K562 (cell line): ENCODE data around the gene CREB3L4. TPM values are rescaled to one million over a fixed set of nuclear protein-coding genes. Genes with fewer than 3 reads are reported as not detected.

Experiments
- ATAC-seq: fragments of 200-7000 bp; cut with Tn5 transposase; 3 replicates; pipeline ENCODE4 v1.9.1; 2020; ENCODE audit warnings: moderate library complexity
- BruUV-seq: library from RNA; stranded (reverse); fragments of 400-500 nt; replicated peaks from 2 replicates; lab custom pipeline; 2021; lab: Mats Ljungman, UMichigan
- CTCF ChIA-PET: fragments of 300-600 bp; formaldehyde crosslinking; extraction: SDS; loops from one replicate; lab custom pipeline; 2021; ENCODE audit warnings: low intra/inter-chr PET ratio; lab: Yijun Ruan, JAX
- POLR2A ChIA-PET: fragments of 300-600, 350-650 bp; sonication (Branson Sonifier 250); formaldehyde crosslinking; extraction: SDS; loops from one replicate; lab custom pipeline; 2021; ENCODE audit warnings: antibody characterized with exemption, inconsistent platforms; lab: Yijun Ruan, JAX
- DNase-seq, 4 experiments: peaks; one replicate each; pipeline versions ENCODE4 v3.0.0 to v3.0.0-alpha.2; 2011 to 2018; ENCODE audit warnings: low spot score in 3 of 4, mixed read lengths in 3 of 4; ENCODE audit errors: extremely low read depth in 1 of 4
- FAIRE-seq: peaks from 2 replicates; lab custom pipeline; 2011; peaks lifted over from hg19 to GRCh38; lab: Jason Lieb, UNC
- H2AFZ ChIP-seq: 2 replicates; pipeline ENCODE4 v1.6.0; 2011; ENCODE audit warnings: low read depth, low read length, control low read depth, inconsistent platforms
- H3K27ac ChIP-seq: fragments of 200-600 bp; 3 replicates; pipeline ENCODE4 v1.8.0; 2011; ENCODE audit warnings: low read depth, mild to moderate bottlenecking, control low read depth, inconsistent platforms, low read length, moderate library complexity, mixed read lengths; ENCODE audit errors: extremely low read depth
- H3K27me3 ChIP-seq, 2 experiments: fragments of 300-600 bp in 1 of 2; 2 replicates in 1 of 2; 3 replicates in 1 of 2; pipeline versions ENCODE4 v1.6.0 to v1.8.0; 2011; ENCODE audit warnings: inconsistent platforms in 2 of 2, low read length in 2 of 2, mild to moderate bottlenecking in 1 of 2, mixed read lengths in 1 of 2, moderate library complexity in 1 of 2; ENCODE audit not compliant: control insufficient read depth in 2 of 2, insufficient read depth in 2 of 2
- H3K36me3 ChIP-seq: fragments of 300-600 bp; 3 replicates; pipeline ENCODE4 v1.8.0; 2011; ENCODE audit warnings: mild to moderate bottlenecking, low read length, inconsistent platforms; ENCODE audit not compliant: control insufficient read depth, insufficient read depth
- H3K4me1 ChIP-seq, 2 experiments: fragments of 200-600 bp in 1 of 2; replicated peaks in 1 of 2; 2 replicates in 1 of 2; 3 replicates in 1 of 2; pipeline versions ENCODE4 v1.5.1 to v1.8.0; 2011; ENCODE audit warnings: inconsistent platforms in 2 of 2, low read length in 2 of 2, mild to moderate bottlenecking in 1 of 2, mixed read lengths in 1 of 2, moderate library complexity in 1 of 2; ENCODE audit not compliant: control insufficient read depth in 2 of 2, insufficient read depth in 2 of 2
- H3K4me2 ChIP-seq: 2 replicates; pipeline ENCODE4 v1.6.1; 2011; ENCODE audit warnings: low read length, control low read depth, inconsistent platforms, mixed read lengths; ENCODE audit not compliant: insufficient read depth
- H3K4me3 ChIP-seq: fragments of 200-600 bp; sonication (generic), shearing (Covaris generic); 2 replicates; pipeline ENCODE4 v1.5.1; 2016; ENCODE audit warnings: control low read depth, inconsistent platforms
- H3K79me2 ChIP-seq: fragments of 200-600 bp; 3 replicates; pipeline ENCODE4 v1.8.0; 2011; ENCODE audit warnings: low read length, inconsistent platforms; ENCODE audit not compliant: control insufficient read depth, insufficient read depth
- H3K9ac ChIP-seq, 2 experiments: 2 replicates each; pipeline versions ENCODE4 v1.6.0 to v1.6.1; 2011; ENCODE audit warnings: low read depth in 2 of 2, low read length in 2 of 2, control low read depth in 1 of 2, inconsistent platforms in 1 of 2, mild to moderate bottlenecking in 1 of 2, mixed read lengths in 1 of 2; ENCODE audit not compliant: insufficient read depth in 1 of 2
- H3K9me1 ChIP-seq: one replicate; pipeline ENCODE4 v1.6.0; 2011; ENCODE audit warnings: inconsistent platforms, mild to moderate bottlenecking, low read length, moderate library complexity; ENCODE audit not compliant: control insufficient read depth, insufficient read depth
- H3K9me3 ChIP-seq: replicated peaks from 2 replicates; pipeline ENCODE4 v1.5.1; 2011; ENCODE audit warnings: low read depth, low read length, inconsistent platforms; ENCODE audit not compliant: control insufficient read depth, insufficient read depth
- H4K20me1 ChIP-seq: replicated peaks from 2 replicates; pipeline ENCODE4 v1.6.1; 2011; ENCODE audit warnings: low read length, inconsistent platforms, mixed read lengths; ENCODE audit not compliant: control insufficient read depth, insufficient read depth
- CREM ChIP-seq: IDR thresholded peaks from 2 replicates; pipeline ENCODE4 v1.6.1; 2014; ENCODE audit warnings: antibody characterized with exemption, low read depth
- DACH1 ChIP-seq: fragments of 450-650 bp; IDR thresholded peaks from 2 replicates; pipeline ENCODE4 v1.6.1; 2018; ENCODE audit not compliant: partially characterized antibody
- KDM4B ChIP-seq, 2 experiments: fragments of 450-650 bp in 1 of 2; sonication (generic) in 1 of 2; IDR thresholded peaks; 2 replicates each; pipeline ENCODE4 v1.6.1; 2016 to 2017; ENCODE audit warnings: borderline replicate concordance in 2 of 2, antibody characterized with exemption in 1 of 2, low read depth in 1 of 2, mild to moderate bottlenecking in 1 of 2
- MNT ChIP-seq, 2 experiments: fragments of 450-650 bp; conservative IDR thresholded peaks; 2 replicates each; pipeline ENCODE4 v1.6.1; 2017; ENCODE audit warnings: mild to moderate bottlenecking in 2 of 2, moderate library complexity in 2 of 2
- NRF1 ChIP-seq, 2 experiments: fragments of 450-650 bp; IDR thresholded peaks in 1 of 2; conservative IDR thresholded peaks in 1 of 2; 2 replicates each; pipeline ENCODE4 v1.6.1; 2014; ENCODE audit warnings: mild to moderate bottlenecking in 2 of 2
- RBBP5 ChIP-seq: fragments of 200-600 bp; sonication (generic); IDR thresholded peaks from 2 replicates; pipeline ENCODE4 v1.6.1; 2012; ENCODE audit warnings: borderline replicate concordance, mild to moderate bottlenecking, low read length, control low read depth, inconsistent platforms; ENCODE audit not compliant: insufficient read depth, poor library complexity, severe bottlenecking
- TGIF2 ChIP-seq: sonication (generic); formaldehyde crosslinking; IDR thresholded peaks from 2 replicates; pipeline ENCODE4 v1.8.1; 2022; ENCODE audit warnings: mild to moderate bottlenecking, missing genetic modification reagents, moderate library complexity
- YY1 ChIP-seq, 3 experiments: IDR thresholded peaks; 2 replicates each; pipeline ENCODE4 v1.6.1; 2011; ENCODE audit warnings: low read length in 2 of 3, mild to moderate bottlenecking in 2 of 3, moderate library complexity in 2 of 3, borderline replicate concordance in 1 of 3, control low read depth in 1 of 3, low read depth in 1 of 3; ENCODE audit not compliant: insufficient read depth in 3 of 3, insufficient replicate concordance in 2 of 3, control insufficient read depth in 1 of 3, insufficient read length in 1 of 3; ENCODE audit errors: extremely low read depth in 1 of 3
- ZNF445 ChIP-seq: fragments of 250-450 bp; sonication (Bioruptor Pico); IDR thresholded peaks from 2 replicates; pipeline ENCODE4 v1.4.0; 2020; ENCODE audit warnings: low read depth, mild to moderate bottlenecking, moderate library complexity
- ZNF589 ChIP-seq: fragments of 200-800 bp; sonication (Bioruptor generic); IDR thresholded peaks from 2 replicates; pipeline ENCODE4 v1.6.1; 2016; ENCODE audit warnings: low read depth, missing genetic modification characterization, missing compliant biosample characterization
- ZNF766 ChIP-seq: fragments of 200-800 bp; sonication (Bioruptor generic); conservative IDR thresholded peaks from 2 replicates; pipeline ENCODE4 v1.6.1; 2016; ENCODE audit warnings: missing genetic modification characterization, missing compliant biosample characterization
- WGBS: fragments of 100-300 bp; shearing (Covaris generic); methylation state at CpG from one replicate; pipeline ENCODE4 v1.1.6; 2016; ENCODE audit warnings: low coverage, mixed read lengths; ENCODE audit not compliant: insufficient coverage; ENCODE audit errors: missing lambda C conversion rate; 5-methylcytosine and 5-hydroxymethylcytosine counted together
- in situ Hi-C: fragments of 300-500 bp; cut with MboI; formaldehyde crosslinking; loops from 4 replicates; pipeline ENCODE4 v1.15.0; 2018; ENCODE audit warnings: inconsistent platforms, mixed read lengths
- intact Hi-C: fragments of 100-400 bp; cut with micrococcal nuclease; formaldehyde crosslinking; loops from 2 replicates; pipeline ENCODE4 v1.14.2; 2022
- polyA plus RNA-seq, 8 experiments: library from polyadenylated mRNA; depleted of rRNA in 4 of 8; stranded (reverse) in 5 of 8; unstranded in 3 of 8; fragments of >200 nt; fragmentation: Nextera tagmentation in 2 of 8; fragmentation: Illumina TruSeq in 1 of 8; extraction: Ambion mirVana in 2 of 8; extraction: Trizol in 1 of 8; gene quantifications; 2 replicates each; pipeline versions ENCODE4 v1.2.1 to v1.2.3, GENCODE V29; 2011 to 2014; ENCODE audit warnings: inconsistent platforms in 1 of 8, missing spikeins in 1 of 8
- total RNA-seq, 7 experiments: library from RNA; depleted of rRNA in 6 of 7; stranded (reverse); fragments of >200 nt in 6 of 7; fragmentation: Illumina TruSeq in 2 of 7; extraction: Trizol in 2 of 7; gene quantifications; 2 replicates each; pipeline versions ENCODE4 v1.2.1 to v1.2.3, GENCODE V29; 2011 to 2021; ENCODE audit warnings: low replicate concordance in 1 of 7
- TF ChIP-seq, protein P1 (sequence below): sonication (generic); formaldehyde crosslinking; IDR thresholded peaks from 2 replicates; pipeline ENCODE4 v1.8.0; 2022; ENCODE audit warnings: mild to moderate bottlenecking, missing genetic modification reagents

The CREB3L4 gene
- total and polyA plus RNA-seq, 9 of the 15 experiments (the other 6 are each of a cell fraction or from before 2014, with no cell fraction given): 9.9 to 18.6 (median 13.9) TPM

DNA sequence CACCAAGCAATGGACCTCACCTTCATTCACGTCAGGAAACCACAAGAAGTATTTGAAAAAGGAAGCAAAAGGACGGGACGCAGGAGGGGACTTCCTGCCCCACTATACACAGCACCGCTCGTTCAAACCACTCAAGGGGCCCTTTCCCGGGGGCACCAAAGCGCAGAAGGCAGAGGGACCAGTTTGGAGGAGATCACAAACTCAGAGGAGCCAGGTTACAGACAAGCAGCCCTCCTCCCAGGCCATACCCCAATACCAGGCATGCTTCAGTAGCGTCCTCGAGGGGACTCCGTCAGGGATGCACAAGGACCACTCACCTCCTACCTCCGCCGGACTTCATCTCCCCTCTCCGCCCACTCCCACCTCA is 10.0 kb upstream of the CREB3L4 start (continued):
- no peak for TF ChIP-seq MNT (conservative IDR thresholded peaks at IDR 0.05)
- TF ChIP-seq TGIF2 (CRISPR knock-in tag): no peak

DNA sequence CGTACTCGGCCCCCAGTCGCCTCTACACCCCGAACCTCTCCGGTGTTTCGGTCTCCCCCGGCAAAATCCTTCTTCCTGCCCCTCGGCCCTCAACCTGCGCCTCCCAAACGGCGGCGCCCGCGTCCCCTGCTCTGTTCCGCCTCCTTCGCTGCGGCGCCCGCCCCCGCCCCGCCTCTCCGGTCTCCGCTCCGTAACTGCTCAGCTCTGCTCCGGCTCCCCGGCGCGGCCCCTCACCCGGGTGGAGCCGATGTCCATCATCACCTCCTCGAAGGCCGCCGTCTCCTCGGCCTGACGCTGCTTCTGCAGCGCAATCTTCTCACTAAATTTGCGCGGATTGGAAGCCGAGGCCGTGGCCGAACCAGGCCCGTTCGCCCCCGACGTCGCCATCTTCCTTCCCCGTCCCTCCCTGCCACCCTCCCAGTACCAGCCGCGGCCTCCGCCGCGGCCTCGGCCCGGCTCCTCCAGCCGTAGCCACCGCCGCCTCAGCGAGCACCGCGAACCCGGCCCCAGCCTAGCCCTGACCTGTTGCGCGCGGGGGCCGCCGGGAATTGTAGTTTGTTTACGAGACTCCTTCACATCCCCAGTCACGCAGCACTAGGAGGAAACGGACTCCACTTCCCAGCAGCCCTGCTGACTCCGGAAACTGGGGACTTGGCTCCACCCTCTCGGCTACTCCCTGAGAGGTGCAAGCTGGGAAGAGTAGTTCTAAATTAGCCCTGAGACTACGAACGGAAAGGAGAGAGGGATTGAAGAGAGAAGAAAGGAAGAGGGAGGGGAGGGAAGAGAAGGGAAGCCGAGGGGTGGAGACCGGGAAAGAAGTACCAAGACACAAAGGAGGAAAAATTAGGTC is 9.4 kb upstream of the CREB3L4 start, which contains the start of gene CRTC2:
TSS of gene CRTC2 (minus strand) at position 502 of the 850 bp plus-strand sequence. CDS start at position 387, 115 bp downstream.
- Histone ChIP-seq H3K27ac (peak within 1 kb of the TSS; percentile 83), H3K27me3 (no peaks in the 10 kb centered on the region), H3K9me3 (no peaks in the 10 kb centered on the region), H2AFZ (peak within 1 kb of the TSS; percentile 92), H4K20me1 (peaks cover 9% of the 10 kb centered on the region; the same call in 1 of the 2 replicates), H3K9me1 (no peaks in the 10 kb centered on the region), H3K9ac (peak within 1 kb of the TSS; percentile 83 to 94), H3K4me1 (peaks cover 27 to 33% of the 10 kb centered on the region in 2 experiments), H3K36me3 (peaks cover 41% of the 10 kb centered on the region), H3K4me2 (peak within 1 kb of the TSS; percentile 90), H3K79me2 (peaks cover 61% of the 10 kb centered on the region), H3K4me3 (peak within 1 kb of the TSS; percentile 94)
- POLR2A ChIA-PET: interaction anchor here (0.6 to 4.9 kb wide), 11 partner anchors 8 to 658 kb away, joined by 3 to 39 read pairs (median 8); partner anchors contain the start of genes CREB3L4, DENND4B, GATAD2B and JTB
- in situ Hi-C loops (no loop called here), intact Hi-C loops (no loop called here)
- ATAC-seq (peak; percentile 87), DNase-seq (peak; percentile 89 to 98 (median 94)), FAIRE-seq (peak; percentile 99)
- CTCF ChIA-PET: no interaction called here
- no TSS peak for BruUV-seq
- WGBS: under 1% methylated on average over 46 of the region's 75 CpGs
- TF ChIP-seq, protein P1, sequence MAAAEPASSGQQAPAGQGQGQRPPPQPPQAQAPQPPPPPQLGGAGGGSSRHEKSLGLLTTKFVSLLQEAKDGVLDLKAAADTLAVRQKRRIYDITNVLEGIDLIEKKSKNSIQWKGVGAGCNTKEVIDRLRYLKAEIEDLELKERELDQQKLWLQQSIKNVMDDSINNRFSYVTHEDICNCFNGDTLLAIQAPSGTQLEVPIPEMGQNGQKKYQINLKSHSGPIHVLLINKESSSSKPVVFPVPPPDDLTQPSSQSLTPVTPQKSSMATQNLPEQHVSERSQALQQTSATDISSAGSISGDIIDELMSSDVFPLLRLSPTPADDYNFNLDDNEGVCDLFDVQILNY (CRISPR knock-in tag): no peak
- TF ChIP-seq NRF1 (conservative IDR thresholded peaks at IDR 0.05 in 1 of 2, IDR thresholded peaks at IDR 0.05 in 1 of 2) (peak; percentile 70 to 76), MNT (conservative IDR thresholded peaks at IDR 0.05) (peak; percentile 83 to 89; a peak in 3 of 4 replicates), ZNF445 (CRISPR knock-in tag) (no peak), CREM (peak; percentile 89), DACH1 (no peak), ZNF589 (CRISPR knock-in tag) (peak; percentile 51; the same call in 1 of the 2 replicates), ZNF766 (CRISPR knock-in tag) (peak; percentile 98), KDM4B (IDR thresholded peaks at IDR 0.05; ENCODE audit: borderline replicate concordance in 2 of 2, low read depth in 1 of 2) (peak in 1 of 2 experiments; percentile 78; a peak in 1 of 4 replicates), YY1 (IDR thresholded peaks at IDR 0.05; ENCODE audit: borderline replicate concordance in 1 of 3, control insufficient read depth in 1 of 3, extremely low read depth in 1 of 3, insufficient read depth in 3 of 3, insufficient read length in 1 of 3, insufficient replicate concordance in 2 of 3, low read depth in 1 of 3, low read length in 2 of 3) (peak in 1 of 3 experiments; percentile 32), RBBP5 (peak; percentile 89)
